KMS-11 (cell line): ENCODE data around the gene AKAP13.
A peak's percentile ranks its signal among the peaks of the same experiment; 100 is the strongest.

Experiments
- H2AFZ ChIP-seq: fragments of 200-600 bp; sonication (generic); 2 replicates; pipeline ENCODE4 v1.6.1; 2016; ENCODE audit warnings: antibody characterized with exemption, mixed run types, low read depth
- H3K27ac ChIP-seq: fragments of 200-600 bp; sonication (generic); 2 replicates; pipeline ENCODE4 v1.6.1; 2016; ENCODE audit warnings: mild to moderate bottlenecking, mixed run types
- H3K27me3 ChIP-seq: fragments of 200-600 bp; sonication (generic); 2 replicates; pipeline ENCODE4 v1.6.1; 2017; ENCODE audit warnings: mild to moderate bottlenecking, low read depth, mixed run types, moderate library complexity; ENCODE audit not compliant: insufficient read depth
- H3K36me3 ChIP-seq: fragments of 200-600 bp; sonication (generic); 2 replicates; pipeline ENCODE4 v1.6.1; 2017; ENCODE audit warnings: mild to moderate bottlenecking, mixed run types; ENCODE audit not compliant: insufficient read depth
- H3K4me1 ChIP-seq: fragments of 200-600 bp; sonication (generic); 2 replicates; pipeline ENCODE4 v1.6.1; 2016; ENCODE audit warnings: mild to moderate bottlenecking, low read depth, mixed run types; ENCODE audit not compliant: poor library complexity, severe bottlenecking
- H3K4me2 ChIP-seq: fragments of 200-600 bp; sonication (generic); 2 replicates; pipeline ENCODE4 v1.7.0; 2016; ENCODE audit warnings: mild to moderate bottlenecking, mixed run types
- H3K4me3 ChIP-seq: fragments of 200-600 bp; sonication (generic); IDR thresholded peaks from 2 replicates; pipeline ENCODE4 v1.6.1; 2017; ENCODE audit warnings: low read depth, low read length, mixed read lengths; ENCODE audit not compliant: insufficient read depth
- H3K79me2 ChIP-seq: fragments of 200-600 bp; sonication (generic); 2 replicates; pipeline ENCODE4 v1.6.1; 2016; ENCODE audit warnings: low read depth, mixed run types; ENCODE audit not compliant: insufficient read depth
- H3K9ac ChIP-seq: fragments of 200-600 bp; sonication (generic); 2 replicates; pipeline ENCODE4 v1.6.1; 2016; ENCODE audit warnings: mild to moderate bottlenecking, mixed run types
- H4K20me1 ChIP-seq: fragments of 200-600 bp; sonication (generic); 2 replicates; pipeline ENCODE4 v1.6.1; 2016; ENCODE audit warnings: mild to moderate bottlenecking, mixed run types; ENCODE audit not compliant: insufficient read depth
- CTCF ChIP-seq: fragments of 200-600 bp; sonication (generic); conservative IDR thresholded peaks from 2 replicates; pipeline ENCODE4 v1.6.1; 2017; ENCODE audit warnings: low read depth, mild to moderate bottlenecking, antibody characterized with exemption, low read length, moderate library complexity, mixed read lengths

The AKAP13 gene

GRCh38 chr15:85554852-85555521, 174.6 kb downstream of the AKAP13 start:
- Histone ChIP-seq H3K36me3 (no peaks in the 10 kb centered on the region), H2AFZ (no peak overlapping the region), H3K27ac (peak overlapping the region; percentile 29; the same call in 1 of the 2 replicates), H3K4me3 (no peak overlapping the region), H3K27me3 (no peaks in the 10 kb centered on the region), H3K4me1 (peaks cover 37% of the 10 kb centered on the region), H4K20me1 (0 out of 2 replicates have a peak, but pooled peaks cover 5% of the 10 kb centered on the region), H3K79me2 (no peaks in the 10 kb centered on the region), H3K4me2 (peak overlapping the region; percentile 96), H3K9ac (no peak overlapping the region)
- no peak for TF ChIP-seq CTCF

- Histone ChIP-seq H3K27me3 (no peaks in the 10 kb centered on the region), H2AFZ (no peak overlapping the region), H3K79me2 (no peaks in the 10 kb centered on the region), H3K4me2 (peak overlapping the region; percentile 96), H3K27ac (peak overlapping the region; percentile 29; the same call in 1 of the 2 replicates), H3K4me1 (peaks cover 37% of the 10 kb centered on the region), H3K9ac (no peak overlapping the region), H4K20me1 (0 out of 2 replicates have a peak, but pooled peaks cover 5% of the 10 kb centered on the region), H3K36me3 (no peaks in the 10 kb centered on the region), H3K4me3 (no peak overlapping the region)
- TF ChIP-seq CTCF, result no peak
These were observed 175.6 kb downstream of the AKAP13 start for GRCh38 chr15:85555875-85556617.

- no peak for TF ChIP-seq CTCF
- Histone ChIP-seq H3K36me3 (no peaks in the 10 kb centered on the region), H3K79me2 (no peaks in the 10 kb centered on the region), H3K9ac (no peak overlapping the region), H3K27me3 (no peaks in the 10 kb centered on the region), H3K4me2 (peak overlapping the region; percentile 96), H3K4me3 (no peak overlapping the region), H4K20me1 (0 out of 2 replicates have a peak, but pooled peaks cover 5% of the 10 kb centered on the region), H2AFZ (no peak overlapping the region), H3K4me1 (peaks cover 37% of the 10 kb centered on the region), H3K27ac (no peak overlapping the region)
These were observed 176.2 kb downstream of the AKAP13 start for GRCh38 chr15:85556618-85556895.

GRCh38 chr15:85557385-85557784, 177.0 kb downstream of the AKAP13 start:
- H3K9ac ChIP-seq, result no peak overlapping the region
- H3K4me3 ChIP-seq, result no peak overlapping the region
- H3K4me1 ChIP-seq, result peaks cover 37% of the 10 kb centered on the region
- no peak overlapping the region for H3K27ac ChIP-seq
- H3K27me3 ChIP-seq, result no peaks in the 10 kb centered on the region
- no peak for TF ChIP-seq CTCF
- H3K79me2 ChIP-seq, result no peaks in the 10 kb centered on the region
- H3K4me2 ChIP-seq, result no peak overlapping the region
- no peak overlapping the region for H2AFZ ChIP-seq
- H4K20me1 ChIP-seq, result 0 out of 2 replicates have a peak, but pooled peaks cover 5% of the 10 kb centered on the region
- no peaks in the 10 kb centered on the region for H3K36me3 ChIP-seq
